ENCODE results near the gene MED1.
"Not testable (repeated sequence)": the region's sequence is repeated elsewhere in the genome, so short reads cannot be mapped to it uniquely, and the experiment has no call there.

MED1 gene

DNA sequence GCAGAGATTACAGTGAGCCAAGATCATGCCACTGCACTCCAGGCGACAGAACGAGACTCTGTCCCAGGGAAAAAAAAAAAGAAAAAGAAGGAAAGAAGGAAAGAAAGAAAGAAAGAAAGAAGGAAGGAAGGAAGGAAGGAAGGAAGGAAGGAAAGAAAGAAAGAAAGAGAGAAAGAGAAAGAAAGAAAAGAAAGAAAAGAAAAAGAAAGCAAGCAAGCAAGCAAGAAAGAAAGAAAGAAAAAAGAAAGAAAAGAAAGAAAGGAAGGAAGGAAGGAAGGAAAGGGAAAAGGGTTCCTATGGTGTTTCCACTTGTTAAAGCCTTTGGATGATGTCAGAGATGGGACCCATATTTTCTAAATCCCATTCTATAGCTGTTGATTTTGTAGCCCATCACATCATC is 11.2 kb downstream of the MED1 start:
- not testable (repeated sequence) for DNase-seq (ENCODE audit: low spot score)

DNA sequence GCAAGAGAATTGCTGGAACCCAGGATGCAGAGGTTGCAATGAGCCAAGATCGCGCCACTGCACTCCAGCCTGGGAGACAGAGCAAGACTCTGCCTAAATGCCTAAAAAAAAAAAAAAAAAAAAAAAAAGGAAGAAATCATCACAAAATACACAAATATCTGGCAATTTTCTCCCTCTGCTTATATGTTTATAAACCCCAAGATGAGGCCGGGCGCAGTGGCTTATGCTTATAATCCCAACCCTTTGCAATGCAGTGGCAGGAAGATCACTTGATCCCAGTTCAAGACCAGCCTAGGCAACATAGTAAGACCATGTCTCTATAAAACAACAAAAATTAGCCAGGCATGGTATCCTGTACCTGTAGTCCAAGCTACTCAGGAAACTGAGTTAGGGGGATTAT is 21.5 kb downstream of the MED1 start:
- no peak for DNase-seq (ENCODE audit: low spot score)

DNA sequence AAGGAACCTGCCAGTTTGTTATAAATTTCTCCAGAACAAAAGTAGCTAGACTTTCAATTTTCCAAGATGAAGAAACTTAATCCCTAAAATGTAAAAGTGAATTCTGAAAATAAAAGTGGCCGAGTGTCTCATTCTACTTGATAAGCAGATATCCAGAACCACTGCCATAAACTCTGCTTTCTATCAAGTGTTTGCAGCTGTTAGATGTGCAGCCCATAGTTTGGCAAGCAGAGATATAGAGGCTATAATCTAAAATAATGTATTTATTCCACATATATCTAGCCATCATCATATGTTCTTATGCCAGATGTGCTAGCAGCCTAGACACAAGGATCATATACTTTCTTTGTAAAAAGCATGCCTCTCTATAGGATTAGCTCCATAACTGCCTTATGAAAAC is 34.9 kb downstream of the MED1 start:
- DNase-seq (ENCODE audit: low spot score), result no peak

DNA sequence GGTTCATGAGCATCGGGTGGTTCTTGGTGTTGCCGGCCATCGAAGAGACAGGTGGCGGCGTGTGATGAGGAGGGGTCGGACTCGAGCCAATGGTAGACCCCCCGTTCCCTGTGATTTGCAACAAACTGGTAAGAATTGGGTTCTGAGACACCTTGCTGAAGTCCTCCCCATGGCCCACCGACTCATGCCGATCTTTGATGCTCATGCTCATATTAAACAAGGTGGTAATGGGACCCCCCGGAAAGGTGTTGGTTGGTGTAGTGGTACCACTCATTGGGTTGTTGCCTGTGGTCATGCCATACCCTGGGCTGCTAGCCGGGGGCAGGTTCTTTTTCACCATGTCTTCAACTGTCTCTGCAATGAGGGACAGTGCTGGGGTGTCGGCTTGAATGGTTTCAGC is 40.8 kb downstream of the MED1 start:
- DNase-seq (ENCODE audit: low spot score), result no peak

DNA sequence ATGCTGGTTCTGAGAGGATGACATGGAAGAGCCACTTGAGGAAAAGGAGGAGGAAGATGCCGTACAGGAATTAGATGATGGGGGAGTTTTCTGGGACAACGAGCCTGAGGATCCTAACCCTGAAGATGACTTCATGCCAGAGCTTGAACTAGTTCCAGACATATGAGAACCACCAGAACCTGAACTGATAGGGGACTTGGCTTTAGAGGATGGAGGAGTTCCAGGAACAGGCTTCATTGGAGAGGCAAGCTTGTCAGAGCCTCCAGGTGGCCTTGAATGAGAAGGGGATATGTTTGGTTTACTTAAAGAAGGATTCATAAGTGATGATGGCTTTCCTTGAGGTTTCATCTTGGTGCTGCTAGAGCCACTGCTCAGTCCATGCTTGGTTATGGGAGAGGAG is 42.7 kb downstream of the MED1 start:
- no peak for DNase-seq (ENCODE audit: low spot score)

DNA sequence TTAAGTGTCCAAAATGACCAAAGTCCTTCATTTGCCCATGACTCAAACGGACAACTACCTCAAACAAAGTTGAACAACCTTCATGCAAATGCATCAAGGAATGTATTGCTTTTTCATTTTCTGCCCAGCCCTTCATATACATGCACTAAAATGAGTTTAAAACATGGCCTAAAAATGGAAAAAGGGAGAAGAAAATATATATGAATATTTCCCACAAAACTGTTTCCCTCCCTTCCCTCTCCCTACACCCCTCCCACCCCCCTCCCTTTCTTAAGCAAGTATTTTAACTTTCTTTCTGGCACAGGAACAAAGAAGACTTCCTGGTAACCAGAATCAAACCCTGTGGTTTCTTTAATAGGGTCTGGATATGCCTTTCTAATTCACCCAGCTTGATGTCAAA is 44.1 kb downstream of the MED1 start:
- DNase-seq (ENCODE audit: low spot score), result no peak

DNA sequence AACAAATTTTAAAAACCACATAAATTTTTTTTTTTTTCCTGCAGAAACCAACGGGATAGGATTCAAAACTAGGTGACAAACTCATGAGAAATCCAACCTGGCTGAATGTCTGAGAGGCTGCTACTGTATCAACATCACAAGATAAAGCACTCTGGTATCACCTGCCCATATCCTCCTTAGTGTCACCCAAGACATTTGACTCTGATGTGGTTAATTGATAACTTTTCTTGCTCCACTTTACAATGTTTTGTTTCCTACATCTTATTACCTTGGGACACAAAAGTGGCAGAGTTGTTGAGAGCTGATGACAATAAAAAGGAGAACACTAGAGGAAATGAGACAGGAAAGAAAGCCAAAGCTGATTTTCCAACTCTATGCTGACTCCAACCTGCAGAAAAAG is 45.6 kb downstream of the MED1 start:
- no peak for DNase-seq (ENCODE audit: low spot score)

DNA sequence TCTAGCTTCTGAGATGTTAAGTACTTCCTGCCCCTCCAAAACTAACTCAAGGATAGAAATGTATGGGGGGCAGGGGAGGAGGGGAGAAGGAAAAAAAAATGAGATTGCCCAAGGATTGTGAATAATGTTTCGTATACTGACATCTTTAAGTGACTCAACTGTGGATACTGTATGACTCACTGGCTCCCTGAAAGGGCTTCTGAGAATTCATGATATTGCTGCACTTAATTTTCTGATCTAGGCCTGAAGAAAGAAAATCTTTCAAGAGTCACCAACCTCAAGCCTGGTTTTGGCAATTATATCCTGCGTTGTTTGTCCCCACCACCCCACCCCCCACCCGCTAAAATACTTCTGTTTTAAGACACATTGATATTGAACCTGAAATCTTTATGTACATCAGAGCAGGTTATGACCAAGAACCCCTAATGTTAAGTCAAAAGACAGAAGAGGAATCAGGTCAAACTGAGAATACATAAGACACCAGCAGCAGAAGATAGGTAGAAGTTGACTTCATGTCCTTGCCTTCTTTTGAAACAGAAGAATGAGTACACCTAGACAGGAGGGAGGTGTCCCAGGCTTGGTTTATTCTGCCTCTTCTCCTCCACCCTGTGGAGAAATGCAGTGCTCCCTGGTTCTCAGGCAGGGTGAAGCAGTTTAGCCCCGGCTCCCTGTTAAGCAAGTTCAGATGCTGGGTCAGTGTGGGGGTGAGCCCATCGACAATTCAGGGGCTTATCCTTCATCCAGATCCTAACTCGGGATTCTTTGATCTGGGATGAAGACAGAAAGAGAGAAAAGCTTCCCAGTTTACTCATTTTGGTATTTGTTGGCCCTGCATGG is 46.3 kb downstream of the MED1 start:
- peak; percentile 76 for DNase-seq (ENCODE audit: low spot score)

DNA sequence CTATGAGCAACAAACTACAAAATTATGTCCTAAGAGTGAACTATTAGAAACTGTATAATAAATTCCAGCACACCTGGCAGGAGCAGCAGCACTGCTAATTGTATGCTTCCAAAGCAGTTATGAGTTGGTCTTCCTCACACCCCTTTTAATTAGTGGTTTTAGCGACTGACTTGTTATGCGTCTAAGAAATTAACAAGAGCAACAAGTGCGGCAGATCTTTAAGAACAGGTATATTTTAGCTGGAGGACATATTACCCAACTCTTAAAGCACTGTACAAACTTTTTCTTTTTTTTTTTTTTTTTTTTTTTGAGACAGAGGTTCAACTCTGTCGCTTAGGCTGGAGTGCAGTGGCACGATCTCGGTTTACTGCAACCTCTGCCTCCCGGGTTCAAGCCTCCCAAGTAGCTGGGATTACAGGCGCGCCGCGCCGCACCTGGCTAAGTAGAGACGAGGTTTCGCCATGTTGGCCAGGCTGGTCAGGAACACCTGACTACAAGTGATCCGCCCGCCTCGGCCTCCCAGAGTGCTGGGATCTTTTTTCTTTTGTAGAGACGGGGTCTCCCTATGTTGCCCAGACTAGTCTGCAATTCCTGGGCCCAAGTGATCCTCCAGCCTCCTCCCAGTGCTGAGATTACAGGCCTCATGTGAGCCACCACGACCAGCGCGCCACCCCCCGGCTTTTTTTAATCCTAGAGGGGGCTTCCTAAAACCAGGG is 48.0 kb downstream of the MED1 start:
- DNase-seq (ENCODE audit: low spot score), result no peak

DNA sequence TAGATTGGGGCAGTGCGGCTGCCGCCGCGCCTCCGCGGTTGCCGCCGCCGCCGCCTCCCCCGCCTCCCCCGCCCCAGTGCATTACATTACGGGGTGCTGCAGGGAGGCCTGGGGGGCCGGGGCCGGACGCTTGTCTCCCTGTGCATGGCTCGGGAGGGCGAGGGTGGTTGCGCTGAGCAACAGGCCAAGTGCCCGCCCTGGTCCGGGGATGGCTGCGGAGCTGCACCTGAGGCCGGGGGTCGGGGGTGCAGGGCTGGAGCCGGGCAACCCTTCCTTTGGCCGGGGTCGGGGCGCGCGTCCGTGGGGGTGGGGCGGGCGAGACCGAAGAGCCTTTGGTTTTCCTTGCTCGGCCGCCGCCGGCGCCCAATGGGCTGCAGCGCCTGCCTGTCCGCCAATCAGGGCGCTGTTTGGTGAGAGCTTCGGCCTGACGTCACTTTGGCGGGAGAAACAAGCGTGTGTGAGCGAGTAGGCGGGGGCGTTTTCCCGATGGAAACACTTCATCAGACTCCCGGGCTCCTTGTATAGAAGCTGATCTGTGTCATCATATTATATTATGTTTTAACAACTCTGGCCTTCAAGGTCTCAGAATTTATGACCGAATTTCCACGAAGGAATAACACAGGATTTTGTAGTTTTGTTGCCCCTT is 48.7 kb downstream of the MED1 start:
- DNase-seq (ENCODE audit: low spot score), result peak; percentile 95

DNA sequence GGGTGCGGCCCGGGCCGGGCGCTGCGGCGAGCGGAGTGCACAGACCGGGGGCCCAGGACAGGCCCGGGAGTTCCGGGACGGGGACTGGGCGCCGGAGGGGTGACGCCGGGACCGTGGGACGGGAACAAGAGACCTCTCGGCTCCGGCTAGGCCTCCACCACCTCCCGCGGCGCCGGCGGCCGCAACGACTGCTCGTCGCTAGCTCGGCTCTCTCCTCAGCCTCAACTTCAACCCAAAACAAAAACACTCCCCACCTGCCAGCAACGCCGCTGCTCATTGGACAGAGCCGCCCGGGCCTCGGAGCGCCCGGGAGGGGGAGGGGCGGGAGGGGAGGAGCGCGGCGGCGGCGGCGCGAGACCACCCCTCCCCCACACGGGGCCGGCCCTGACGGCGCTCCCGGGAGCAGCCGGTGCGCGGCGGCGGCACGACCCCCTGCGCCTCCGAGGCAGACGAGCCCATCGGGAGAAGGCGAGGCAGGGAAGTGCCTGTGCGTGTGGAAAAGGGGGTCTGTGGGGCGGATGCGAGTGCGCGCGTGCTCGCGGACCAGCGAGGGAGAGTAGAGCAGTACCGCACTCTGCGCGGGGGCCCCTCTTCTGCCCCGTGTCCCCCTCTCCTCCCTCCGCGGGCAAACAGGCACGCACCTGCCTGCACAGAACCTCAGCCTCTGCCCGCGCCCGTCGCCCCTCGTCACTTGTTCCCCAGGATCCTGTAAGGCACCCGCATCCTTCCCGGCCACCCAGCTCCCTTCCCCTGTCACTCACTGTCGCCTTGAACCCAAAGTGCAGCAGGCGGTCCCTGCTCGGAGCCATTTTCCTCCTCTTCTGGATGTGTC is 49.4 kb downstream of the MED1 start, which contains the start of gene FBXL20:
TSS of gene FBXL20 (minus strand) at position 215 of the 832 bp plus-strand sequence. CDS start 224 bp downstream, outside the sequence.
- peak; percentile 99 for DNase-seq (ENCODE audit: low spot score)

DNA sequence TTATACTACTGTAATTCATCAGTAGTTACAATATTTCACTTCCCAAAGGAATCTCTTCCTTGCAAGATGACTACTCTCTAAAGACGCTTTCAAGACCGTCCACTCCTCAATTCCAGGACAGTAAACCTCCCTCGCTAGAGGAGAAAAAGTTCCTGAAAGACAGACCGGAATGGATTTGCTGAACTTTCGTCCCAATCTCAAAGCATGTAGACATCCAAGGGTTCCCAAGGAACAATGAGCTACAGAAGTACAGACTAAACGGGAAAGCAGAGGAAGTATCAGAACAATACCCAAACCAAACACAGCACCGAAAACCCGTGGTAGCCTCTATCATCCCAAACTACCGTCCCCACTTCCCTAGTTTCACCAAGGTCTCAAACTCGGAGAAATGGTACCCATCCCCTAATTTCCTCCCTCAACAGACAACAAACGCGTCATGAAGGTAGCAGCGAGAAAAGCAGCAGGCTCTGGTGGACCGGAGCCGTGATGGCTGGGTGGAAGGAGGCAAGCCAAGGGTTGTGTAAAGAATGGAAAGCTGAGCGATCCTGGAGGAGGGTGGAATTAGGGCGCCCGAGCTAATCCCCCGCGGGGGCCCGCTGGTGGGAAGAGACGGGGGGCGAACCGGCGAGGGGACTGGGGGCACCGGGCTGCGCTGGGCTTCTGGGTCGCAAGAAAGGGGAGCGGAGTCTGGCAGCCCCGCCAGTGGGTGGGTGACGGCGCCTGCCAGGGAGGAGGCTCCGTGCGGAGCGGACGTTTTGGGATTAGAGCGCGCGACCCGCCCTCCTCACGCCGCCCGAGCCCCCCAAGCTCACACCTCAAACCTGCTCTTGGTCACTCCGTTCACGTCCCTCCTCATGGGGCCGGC is 50.3 kb downstream of the MED1 start:
- DNase-seq (ENCODE audit: low spot score), result peak; percentile 34

DNA sequence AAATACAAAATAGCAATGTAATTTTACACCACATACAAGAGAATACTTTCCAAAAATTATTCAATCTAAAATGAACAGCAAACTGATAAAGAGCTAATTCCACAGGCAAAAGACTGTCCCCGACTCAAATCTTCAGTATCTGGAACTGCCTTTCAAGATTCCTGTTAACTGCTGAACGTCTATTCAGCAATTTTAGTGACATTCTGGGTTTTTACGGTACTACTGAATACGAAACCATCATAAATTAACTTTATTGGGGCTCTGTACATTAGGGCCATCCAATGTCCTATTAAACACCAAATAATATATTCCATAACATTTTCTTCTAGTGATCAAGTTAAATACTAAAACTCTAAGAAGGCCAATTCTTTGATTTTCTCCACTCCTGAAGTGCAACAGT is 51.3 kb downstream of the MED1 start:
- no peak for DNase-seq (ENCODE audit: low spot score)

DNA sequence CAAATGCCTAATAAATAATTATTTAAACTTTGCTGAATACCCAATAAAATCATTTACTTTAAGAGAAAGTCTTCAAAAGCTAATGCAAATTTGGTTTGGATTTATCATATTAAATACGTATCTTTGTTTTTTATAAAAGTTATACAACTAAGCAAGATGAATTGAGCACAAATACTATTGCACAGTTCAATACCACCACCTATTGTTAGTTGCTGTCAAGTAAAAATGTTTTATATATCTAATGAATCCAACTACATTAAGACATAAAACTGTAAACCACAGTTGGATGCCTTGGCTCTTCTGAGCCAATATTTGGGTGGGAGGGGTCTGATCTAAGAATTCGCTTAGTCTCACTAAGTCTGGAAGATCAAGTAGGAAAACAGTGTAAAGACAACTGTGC is 57.3 kb downstream of the MED1 start:
- DNase-seq (ENCODE audit: low spot score), result no peak

DNA sequence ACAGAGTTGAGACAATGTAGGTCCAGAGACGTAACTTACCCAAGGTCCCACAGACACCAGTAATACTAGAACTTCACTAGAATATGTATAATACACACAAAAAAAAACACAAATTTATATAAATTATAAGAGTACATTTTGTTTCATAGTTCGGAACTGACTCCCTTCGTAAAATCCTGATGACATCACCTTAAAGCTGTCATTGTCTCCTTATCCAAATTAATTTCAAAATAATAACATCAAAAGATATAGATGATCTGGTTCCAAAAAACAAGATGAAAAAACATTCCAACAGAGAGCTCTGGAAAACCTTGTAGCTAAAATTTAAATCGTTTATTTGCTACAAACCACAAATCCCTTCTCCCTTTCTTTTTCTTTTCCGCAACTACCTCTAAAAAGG is 59.6 kb downstream of the MED1 start:
- DNase-seq (ENCODE audit: low spot score), result no peak

DNA sequence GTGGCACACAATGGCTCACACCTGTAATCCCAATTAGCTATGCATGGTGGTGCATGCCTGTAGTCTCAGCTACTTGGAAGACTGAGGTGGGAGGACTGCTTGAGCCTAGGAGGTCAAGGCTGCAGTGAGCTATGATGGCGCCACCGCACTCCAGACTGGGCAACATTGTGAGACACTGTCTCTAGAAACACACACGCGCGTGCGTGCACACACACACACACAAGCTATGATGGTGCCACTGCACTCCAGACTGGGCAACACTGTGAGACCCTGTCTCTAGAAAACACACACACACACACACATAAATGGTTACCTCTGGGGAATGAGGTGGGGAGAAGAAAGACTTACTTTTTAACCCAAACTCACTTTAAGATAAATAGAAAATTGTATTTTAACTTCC is 66.0 kb downstream of the MED1 start:
- DNase-seq (ENCODE audit: low spot score), result no peak

DNA sequence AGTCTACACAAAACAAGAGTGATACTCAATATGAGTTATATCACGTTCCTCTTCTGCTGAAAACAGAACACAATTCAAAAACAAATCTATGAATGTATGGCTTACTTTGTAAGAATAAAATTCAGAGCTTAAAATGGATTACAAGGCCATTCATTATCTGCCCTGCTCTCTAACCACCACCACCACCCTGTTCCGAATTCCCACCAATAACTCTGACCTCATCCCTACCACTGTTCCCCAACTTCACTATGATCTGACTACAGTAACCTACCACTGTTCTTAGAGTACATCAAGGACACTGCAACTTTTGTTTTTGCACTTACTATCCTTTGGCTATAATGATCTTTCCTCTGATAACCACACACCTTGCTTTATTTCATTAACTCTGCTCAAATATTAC is 70.9 kb downstream of the MED1 start:
- DNase-seq (ENCODE audit: low spot score), result no peak

DNA sequence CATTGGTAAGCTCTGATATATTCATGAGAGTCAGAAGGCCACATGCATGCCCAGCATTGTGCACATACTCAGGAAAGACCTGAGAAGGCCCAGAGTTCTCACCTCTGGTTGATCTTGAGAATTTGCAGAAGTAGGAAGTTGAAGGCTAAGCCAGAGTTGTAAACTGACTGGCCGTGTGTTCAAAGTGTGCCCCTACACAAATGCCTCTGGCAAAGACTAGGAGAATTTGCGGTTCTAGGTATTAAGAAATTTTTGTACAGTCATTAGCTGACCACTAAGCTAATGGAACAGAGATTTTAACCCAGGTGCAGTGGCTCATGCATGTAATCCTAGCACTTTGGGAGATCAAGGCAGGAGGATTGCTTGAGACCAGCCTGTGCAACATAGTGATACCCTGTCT is 74.6 kb downstream of the MED1 start:
- no peak for DNase-seq (ENCODE audit: low spot score)

DNA sequence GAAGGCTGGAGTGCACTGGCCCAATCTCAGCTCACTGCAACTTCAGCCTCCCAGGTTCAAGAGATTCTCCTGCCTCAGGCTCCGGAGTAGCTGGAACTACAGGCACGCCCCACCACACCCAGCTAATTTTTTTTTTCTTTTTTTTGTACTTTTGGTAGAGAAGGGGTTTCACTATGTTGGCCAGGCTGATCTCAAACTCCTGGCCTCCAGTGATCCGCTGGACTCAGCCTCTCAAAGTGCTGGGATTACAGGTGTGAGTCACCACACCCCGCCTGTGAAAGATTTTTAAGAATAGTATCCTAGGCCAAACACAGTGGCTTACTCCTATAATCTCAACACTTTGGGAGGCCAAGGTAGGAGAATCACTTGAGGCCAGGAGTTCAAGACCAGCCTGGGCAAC is 83.3 kb downstream of the MED1 start:
- not testable (repeated sequence) for DNase-seq (ENCODE audit: low spot score)

DNA sequence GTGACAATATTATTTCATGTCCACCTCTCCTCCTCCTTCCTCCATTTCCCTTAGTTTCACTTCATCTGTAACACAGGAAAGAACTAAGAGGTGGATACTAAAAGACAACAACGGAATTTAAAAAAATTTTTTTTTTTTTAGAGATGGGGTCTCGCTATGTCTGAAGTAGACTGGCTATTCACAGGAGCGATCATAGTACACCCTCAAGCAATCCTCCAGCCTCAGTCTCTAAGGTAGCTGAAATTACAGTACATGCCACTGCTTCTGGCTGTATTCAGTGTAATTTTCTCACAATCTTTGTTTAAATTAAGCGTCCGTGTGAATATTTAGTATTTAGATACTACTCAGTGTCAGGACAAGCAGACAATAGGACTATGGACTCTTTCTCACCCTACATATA is 85.2 kb downstream of the MED1 start:
- DNase-seq (ENCODE audit: low spot score), result no peak

DNA sequence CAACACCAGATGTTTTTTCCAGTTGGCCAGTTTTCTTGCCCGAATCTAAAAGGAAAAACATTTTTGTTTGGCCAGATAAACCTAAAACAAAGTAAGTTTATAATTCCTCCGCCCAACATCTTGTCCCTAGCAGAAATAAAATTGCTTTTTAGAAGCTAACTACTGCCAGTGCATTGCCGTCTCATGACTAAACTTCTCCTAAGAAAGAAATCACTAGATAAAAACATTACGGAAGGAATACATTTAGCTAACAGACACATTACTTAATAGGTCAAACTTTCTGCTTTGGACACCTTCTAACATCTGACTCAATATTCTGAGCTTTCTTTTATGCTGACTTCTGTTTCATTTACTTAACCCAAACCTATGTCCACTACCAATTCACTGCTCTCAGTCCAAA is 85.8 kb downstream of the MED1 start:
- peak; percentile 37 for DNase-seq (ENCODE audit: low spot score)
